Mononuclear cell (primary cell): ENCODE measurements around the gene STK39. TPM values are rescaled to one million over a fixed set of nuclear protein-coding genes. Genes with fewer than 3 reads are reported as not detected.
A peak's percentile ranks its signal among the peaks of the same experiment; 100 is the strongest.
"Not testable (repeated sequence)": the region's sequence is repeated elsewhere in the genome, so short reads cannot be mapped to it uniquely, and the experiment has no call there.

Source experiments
- H3K27me3 ChIP-seq: 2 replicates; pipeline ENCODE4 v1.6.0; 2011; ENCODE audit warnings: low read length, control low read depth; ENCODE audit not compliant: insufficient read depth
- H3K4me1 ChIP-seq: 2 replicates; pipeline ENCODE4 v1.5.1; 2011; ENCODE audit warnings: mild to moderate bottlenecking, low read length, control low read depth; ENCODE audit not compliant: insufficient read depth
- H3K4me3 ChIP-seq: 2 replicates; pipeline ENCODE4 v1.5.1; 2011; ENCODE audit warnings: mild to moderate bottlenecking, low read length, moderate library complexity
- H3K9me3 ChIP-seq: 2 replicates; pipeline ENCODE4 v1.5.1; 2011; ENCODE audit warnings: low read depth, mild to moderate bottlenecking, control low read depth, low read length
- total RNA-seq: library from RNA; depleted of rRNA; stranded (reverse); fragments of >200 nt; gene quantifications from one replicate; pipeline ENCODE4 v1.2.3, GENCODE V29; 2012

Gene STK39
- 12.6 TPM for total RNA-seq

GRCh38 chr2:168247341-168248261 is at the start of gene STK39:
TSS of gene STK39 (minus strand) at chr2:168247595. CDS start at chr2:168247435, 160 bp downstream.
- Histone ChIP-seq H3K4me1 (peaks cover 35% of the 10 kb centered on the region), H3K9me3 (no peaks in the 10 kb centered on the region), H3K27me3 (no peaks in the 10 kb centered on the region), H3K4me3 (peak within 1 kb of the TSS; percentile 70)

GRCh38 chr2:168295051-168295450 is 47.7 kb upstream of the STK39 start:
- Histone ChIP-seq H3K4me3 (no peak overlapping the region), H3K4me1 (no peaks in the 10 kb centered on the region), H3K9me3 (no peaks in the 10 kb centered on the region), H3K27me3 (no peaks in the 10 kb centered on the region)

- Histone ChIP-seq H3K4me1 (no peaks in the 10 kb centered on the region), H3K27me3 (no peaks in the 10 kb centered on the region), H3K9me3 (no peaks in the 10 kb centered on the region), H3K4me3 (no peak overlapping the region)
These were observed 47.0 kb upstream of the STK39 start for GRCh38 chr2:168294409-168294808.

- Histone ChIP-seq H3K4me3 (no peak overlapping the region), H3K27me3 (no peaks in the 10 kb centered on the region), H3K4me1 (no peaks in the 10 kb centered on the region), H3K9me3 (no peaks in the 10 kb centered on the region)
These were observed 46.4 kb upstream of the STK39 start for GRCh38 chr2:168293766-168294165.

- no peaks in the 10 kb centered on the region for H3K4me1 ChIP-seq
- no peaks in the 10 kb centered on the region for H3K27me3 ChIP-seq
- H3K4me3 ChIP-seq, result no peak overlapping the region
- no peaks in the 10 kb centered on the region for H3K9me3 ChIP-seq
These were observed 43.0 kb upstream of the STK39 start for GRCh38 chr2:168290391-168290790.

GRCh38 chr2:168289880-168290279 is 42.5 kb upstream of the STK39 start:
- Histone ChIP-seq H3K9me3 (no peaks in the 10 kb centered on the region), H3K27me3 (no peaks in the 10 kb centered on the region), H3K4me1 (no peaks in the 10 kb centered on the region), H3K4me3 (no peak overlapping the region)

- H3K9me3 ChIP-seq, result no peaks in the 10 kb centered on the region
- no peaks in the 10 kb centered on the region for H3K27me3 ChIP-seq
- no peaks in the 10 kb centered on the region for H3K4me1 ChIP-seq
- no peak overlapping the region for H3K4me3 ChIP-seq
These were observed 39.1 kb upstream of the STK39 start for GRCh38 chr2:168286535-168286934.

- Histone ChIP-seq H3K27me3 (no peaks in the 10 kb centered on the region), H3K4me1 (no peaks in the 10 kb centered on the region), H3K4me3 (no peak overlapping the region), H3K9me3 (no peaks in the 10 kb centered on the region)
These were observed 31.1 kb upstream of the STK39 start for GRCh38 chr2:168278424-168278888.

- Histone ChIP-seq H3K27me3 (no peaks in the 10 kb centered on the region), H3K9me3 (no peaks in the 10 kb centered on the region), H3K4me1 (no peaks in the 10 kb centered on the region), H3K4me3 (no peak overlapping the region)
These were observed 29.9 kb upstream of the STK39 start for GRCh38 chr2:168277276-168277675.

GRCh38 chr2:168272225-168272624 is 24.8 kb upstream of the STK39 start:
- Histone ChIP-seq H3K4me3 (no peak overlapping the region), H3K9me3 (no peaks in the 10 kb centered on the region), H3K4me1 (no peaks in the 10 kb centered on the region), H3K27me3 (no peaks in the 10 kb centered on the region)

GRCh38 chr2:168262926-168263325 is 15.5 kb upstream of the STK39 start:
- H3K4me3 ChIP-seq, H3K4me1 ChIP-seq, H3K9me3 ChIP-seq, H3K27me3 ChIP-seq: not testable (repeated sequence)

- no peaks in the 10 kb centered on the region for H3K4me1 ChIP-seq
- H3K27me3 ChIP-seq, result no peaks in the 10 kb centered on the region
- no peaks in the 10 kb centered on the region for H3K9me3 ChIP-seq
- H3K4me3 ChIP-seq, result no peak overlapping the region
These were observed 9.1 kb upstream of the STK39 start for GRCh38 chr2:168256448-168256847.

GRCh38 chr2:168255866-168256265 is 8.5 kb upstream of the STK39 start:
- Histone ChIP-seq H3K4me1 (no peaks in the 10 kb centered on the region), H3K27me3 (no peaks in the 10 kb centered on the region), H3K4me3 (no peak overlapping the region), H3K9me3 (no peaks in the 10 kb centered on the region)

- Histone ChIP-seq H3K4me3 (no peak overlapping the region), H3K9me3 (no peaks in the 10 kb centered on the region)
These were observed 7.7 kb upstream of the STK39 start for GRCh38 chr2:168255103-168255502.

GRCh38 chr2:168254158-168254935 is 7.0 kb upstream of the STK39 start:
- Histone ChIP-seq H3K9me3 (no peaks in the 10 kb centered on the region), H3K4me3 (no peak overlapping the region), H3K27me3 (no peaks in the 10 kb centered on the region), H3K4me1 (no peaks in the 10 kb centered on the region)

More at GRCh38 chr2:168255103-168255502, 7.7 kb upstream of the STK39 start:
- no peaks in the 10 kb centered on the region for H3K4me1 ChIP-seq
- H3K27me3 ChIP-seq, result no peaks in the 10 kb centered on the region
